ENCODE results near the gene SLC16A11.

Gene SLC16A11

GRCh38 chr17:7026471-7027115 is 17.3 kb downstream of the SLC16A11 start:
- Histone ChIP-seq H3K9me3 (ENCODE audit: control insufficient read depth, low read length) (no peaks in the 10 kb centered on the region), H3K27me3 (replicated peaks; ENCODE audit: control insufficient read depth, insufficient read depth, low read length, poor library complexity, severe bottlenecking) (no peaks in the 10 kb centered on the region), H3K4me1 (ENCODE audit: control insufficient read depth, insufficient read depth, low read length, poor library complexity, severe bottlenecking) (peaks cover 34% of the 10 kb centered on the region), H3K27ac (ENCODE audit: insufficient read depth, low read length, poor library complexity, severe bottlenecking) (no peak overlapping the region), H3K36me3 (ENCODE audit: control insufficient read depth, insufficient read depth, low read length) (no peaks in the 10 kb centered on the region), H3K4me3 (ENCODE audit: insufficient read depth, low read depth, low read length, poor library complexity, severe bottlenecking) (no peak overlapping the region)
- no peak for DNase-seq

GRCh38 chr17:7025245-7025644 is 18.6 kb downstream of the SLC16A11 start:
- Histone ChIP-seq H3K4me3 (ENCODE audit: insufficient read depth, low read depth, low read length, poor library complexity, severe bottlenecking) (no peak overlapping the region), H3K36me3 (ENCODE audit: control insufficient read depth, insufficient read depth, low read length) (no peaks in the 10 kb centered on the region), H3K9me3 (ENCODE audit: control insufficient read depth, low read length) (no peaks in the 10 kb centered on the region), H3K27ac (ENCODE audit: insufficient read depth, low read length, poor library complexity, severe bottlenecking) (no peak overlapping the region), H3K4me1 (ENCODE audit: control insufficient read depth, insufficient read depth, low read length, poor library complexity, severe bottlenecking) (peaks cover 33% of the 10 kb centered on the region), H3K27me3 (replicated peaks; ENCODE audit: control insufficient read depth, insufficient read depth, low read length, poor library complexity, severe bottlenecking) (no peaks in the 10 kb centered on the region)
- DNase-seq = no peak

- no peaks in the 10 kb centered on the region for H3K27me3 ChIP-seq (replicated peaks; ENCODE audit: control insufficient read depth, insufficient read depth, low read length, poor library complexity, severe bottlenecking)
- no peak overlapping the region for H3K4me3 ChIP-seq (ENCODE audit: insufficient read depth, low read depth, low read length, poor library complexity, severe bottlenecking)
- no peak overlapping the region for H3K27ac ChIP-seq (ENCODE audit: insufficient read depth, low read length, poor library complexity, severe bottlenecking)
- no peaks in the 10 kb centered on the region for H3K36me3 ChIP-seq (ENCODE audit: control insufficient read depth, insufficient read depth, low read length)
- peaks cover 24% of the 10 kb centered on the region for H3K4me1 ChIP-seq (ENCODE audit: control insufficient read depth, insufficient read depth, low read length, poor library complexity, severe bottlenecking)
- no peaks in the 10 kb centered on the region for H3K9me3 ChIP-seq (ENCODE audit: control insufficient read depth, low read length)
- no peak for DNase-seq
These were observed 19.5 kb downstream of the SLC16A11 start for GRCh38 chr17:7024402-7024785.

GRCh38 chr17:7023576-7024401 is 20.1 kb downstream of the SLC16A11 start:
- H3K9me3 ChIP-seq (ENCODE audit: control insufficient read depth, low read length) = no peaks in the 10 kb centered on the region
- no peaks in the 10 kb centered on the region for H3K36me3 ChIP-seq (ENCODE audit: control insufficient read depth, insufficient read depth, low read length)
- DNase-seq = peak; percentile 94 to 96 (median 95)
- H3K27me3 ChIP-seq (replicated peaks; ENCODE audit: control insufficient read depth, insufficient read depth, low read length, poor library complexity, severe bottlenecking) = no peaks in the 10 kb centered on the region
- peak overlapping the region; percentile 35 for H3K4me3 ChIP-seq (ENCODE audit: insufficient read depth, low read depth, low read length, poor library complexity, severe bottlenecking)
- H3K4me1 ChIP-seq (ENCODE audit: control insufficient read depth, insufficient read depth, low read length, poor library complexity, severe bottlenecking) = peaks cover 21% of the 10 kb centered on the region
- H3K27ac ChIP-seq (ENCODE audit: insufficient read depth, low read length, poor library complexity, severe bottlenecking) = peak overlapping the region; percentile 27

- H3K27me3 ChIP-seq (replicated peaks; ENCODE audit: control insufficient read depth, insufficient read depth, low read length, poor library complexity, severe bottlenecking) = no peaks in the 10 kb centered on the region
- H3K36me3 ChIP-seq (ENCODE audit: control insufficient read depth, insufficient read depth, low read length) = no peaks in the 10 kb centered on the region
- peaks cover 21% of the 10 kb centered on the region for H3K4me1 ChIP-seq (ENCODE audit: control insufficient read depth, insufficient read depth, low read length, poor library complexity, severe bottlenecking)
- H3K4me3 ChIP-seq (ENCODE audit: insufficient read depth, low read depth, low read length, poor library complexity, severe bottlenecking) = peak within 1 kb of the TSS; percentile 44
- DNase-seq = no peak
- peak within 1 kb of the TSS; percentile 27 for H3K27ac ChIP-seq (ENCODE audit: insufficient read depth, low read length, poor library complexity, severe bottlenecking)
- H3K9me3 ChIP-seq (ENCODE audit: control insufficient read depth, low read length) = no peaks in the 10 kb centered on the region
These were observed 20.9 kb downstream of the SLC16A11 start, which contains the start of gene BCL6B for GRCh38 chr17:7022781-7023571. Gene BCL6B, plus strand, starts transcription at chr17:7023050. Its CDS starts 622 bp downstream, at chr17:7023672.

- Histone ChIP-seq H3K36me3 (ENCODE audit: control insufficient read depth, insufficient read depth, low read length) (no peaks in the 10 kb centered on the region), H3K27ac (ENCODE audit: insufficient read depth, low read length, poor library complexity, severe bottlenecking) (peak overlapping the region; percentile 15), H3K4me3 (ENCODE audit: insufficient read depth, low read depth, low read length, poor library complexity, severe bottlenecking) (peak overlapping the region; percentile 44), H3K27me3 (replicated peaks; ENCODE audit: control insufficient read depth, insufficient read depth, low read length, poor library complexity, severe bottlenecking) (no peaks in the 10 kb centered on the region), H3K4me1 (ENCODE audit: control insufficient read depth, insufficient read depth, low read length, poor library complexity, severe bottlenecking) (peaks cover 25% of the 10 kb centered on the region), H3K9me3 (ENCODE audit: control insufficient read depth, low read length) (no peaks in the 10 kb centered on the region)
- DNase-seq = peak; percentile 59 to 65 (median 62)
These were observed 21.7 kb downstream of the SLC16A11 start for GRCh38 chr17:7021993-7022778.

- H3K4me3 ChIP-seq (ENCODE audit: insufficient read depth, low read depth, low read length, poor library complexity, severe bottlenecking) = no peak overlapping the region
- H3K27ac ChIP-seq (ENCODE audit: insufficient read depth, low read length, poor library complexity, severe bottlenecking) = no peak overlapping the region
- H3K4me1 ChIP-seq (ENCODE audit: control insufficient read depth, insufficient read depth, low read length, poor library complexity, severe bottlenecking) = peaks cover 33% of the 10 kb centered on the region
- no peak for DNase-seq
- peaks cover 5% of the 10 kb centered on the region for H3K36me3 ChIP-seq (ENCODE audit: control insufficient read depth, insufficient read depth, low read length)
- no peaks in the 10 kb centered on the region for H3K27me3 ChIP-seq (replicated peaks; ENCODE audit: control insufficient read depth, insufficient read depth, low read length, poor library complexity, severe bottlenecking)
- no peaks in the 10 kb centered on the region for H3K9me3 ChIP-seq (ENCODE audit: control insufficient read depth, low read length)
These were observed 22.8 kb downstream of the SLC16A11 start for GRCh38 chr17:7020894-7021664.

- no peak for DNase-seq
- Histone ChIP-seq H3K27me3 (replicated peaks; ENCODE audit: control insufficient read depth, insufficient read depth, low read length, poor library complexity, severe bottlenecking) (no peaks in the 10 kb centered on the region), H3K27ac (ENCODE audit: insufficient read depth, low read length, poor library complexity, severe bottlenecking) (no peak overlapping the region), H3K36me3 (ENCODE audit: control insufficient read depth, insufficient read depth, low read length) (peaks cover 5% of the 10 kb centered on the region), H3K9me3 (ENCODE audit: control insufficient read depth, low read length) (no peaks in the 10 kb centered on the region), H3K4me3 (ENCODE audit: insufficient read depth, low read depth, low read length, poor library complexity, severe bottlenecking) (no peak overlapping the region), H3K4me1 (ENCODE audit: control insufficient read depth, insufficient read depth, low read length, poor library complexity, severe bottlenecking) (peaks cover 40% of the 10 kb centered on the region)
These were observed 23.9 kb downstream of the SLC16A11 start for GRCh38 chr17:7019839-7020519.
